Uterus (tissue), 2 donors: Measurements from ENCODE around the gene CTRB1.

Experiments used
- POLR2A ChIP-seq, 2 donors: fragments of 450-650 bp; IDR thresholded peaks; one replicate each; pipeline ENCODE4 v1.6.1; 2016; ENCODE audit warnings: antibody characterized with exemption in 2 of 2, mild to moderate bottlenecking in 1 of 2, moderate library complexity in 1 of 2
- TF ChIP-seq, protein P1 (sequence below), 4 experiments: fragments of 200-600 bp in 2 of 4; fragments of 450-650 bp in 2 of 4; sonication (generic) in 2 of 4; IDR thresholded peaks; one replicate each; pipeline ENCODE4 v1.5.1; 2016 to 2019; ENCODE audit warnings: antibody characterized with exemption in 4 of 4, mild to moderate bottlenecking in 2 of 4, moderate library complexity in 1 of 4

DNA sequence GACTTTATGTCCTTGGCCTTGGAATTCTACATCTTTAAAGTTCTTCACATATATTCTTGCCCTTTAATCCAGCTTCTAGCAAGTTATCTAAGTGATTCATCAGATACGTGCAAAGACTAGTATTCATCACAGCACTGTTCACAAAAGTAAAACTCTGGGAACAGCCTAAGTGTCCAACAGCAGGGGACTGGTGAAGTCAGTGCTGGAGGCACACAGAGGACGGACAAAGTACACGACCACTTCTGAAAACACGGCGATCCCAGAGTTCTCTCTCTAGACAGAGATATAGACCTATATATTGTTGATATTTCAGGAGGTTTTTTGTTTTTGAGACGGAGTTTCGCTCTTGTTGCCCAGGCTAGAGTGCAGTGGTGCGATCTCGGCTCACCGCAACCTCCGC is 12.8 kb downstream of the CTRB1 start:
- TF ChIP-seq, protein P1, sequence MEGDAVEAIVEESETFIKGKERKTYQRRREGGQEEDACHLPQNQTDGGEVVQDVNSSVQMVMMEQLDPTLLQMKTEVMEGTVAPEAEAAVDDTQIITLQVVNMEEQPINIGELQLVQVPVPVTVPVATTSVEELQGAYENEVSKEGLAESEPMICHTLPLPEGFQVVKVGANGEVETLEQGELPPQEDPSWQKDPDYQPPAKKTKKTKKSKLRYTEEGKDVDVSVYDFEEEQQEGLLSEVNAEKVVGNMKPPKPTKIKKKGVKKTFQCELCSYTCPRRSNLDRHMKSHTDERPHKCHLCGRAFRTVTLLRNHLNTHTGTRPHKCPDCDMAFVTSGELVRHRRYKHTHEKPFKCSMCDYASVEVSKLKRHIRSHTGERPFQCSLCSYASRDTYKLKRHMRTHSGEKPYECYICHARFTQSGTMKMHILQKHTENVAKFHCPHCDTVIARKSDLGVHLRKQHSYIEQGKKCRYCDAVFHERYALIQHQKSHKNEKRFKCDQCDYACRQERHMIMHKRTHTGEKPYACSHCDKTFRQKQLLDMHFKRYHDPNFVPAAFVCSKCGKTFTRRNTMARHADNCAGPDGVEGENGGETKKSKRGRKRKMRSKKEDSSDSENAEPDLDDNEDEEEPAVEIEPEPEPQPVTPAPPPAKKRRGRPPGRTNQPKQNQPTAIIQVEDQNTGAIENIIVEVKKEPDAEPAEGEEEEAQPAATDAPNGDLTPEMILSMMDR (IDR thresholded peaks at IDR 0.05): no peak
- TF ChIP-seq POLR2A (IDR thresholded peaks at IDR 0.05): no peak
